ENCODE measurements around the gene ID2. TPM values are rescaled to one million over a fixed set of nuclear protein-coding genes. Genes with fewer than 3 reads are reported as not detected.

The ID2 gene
- total and polyA plus RNA-seq, 2 of the 13 experiments (the other 11 are each of a cell fraction or from before 2014, with no cell fraction given): 214 to 719 TPM

DNA sequence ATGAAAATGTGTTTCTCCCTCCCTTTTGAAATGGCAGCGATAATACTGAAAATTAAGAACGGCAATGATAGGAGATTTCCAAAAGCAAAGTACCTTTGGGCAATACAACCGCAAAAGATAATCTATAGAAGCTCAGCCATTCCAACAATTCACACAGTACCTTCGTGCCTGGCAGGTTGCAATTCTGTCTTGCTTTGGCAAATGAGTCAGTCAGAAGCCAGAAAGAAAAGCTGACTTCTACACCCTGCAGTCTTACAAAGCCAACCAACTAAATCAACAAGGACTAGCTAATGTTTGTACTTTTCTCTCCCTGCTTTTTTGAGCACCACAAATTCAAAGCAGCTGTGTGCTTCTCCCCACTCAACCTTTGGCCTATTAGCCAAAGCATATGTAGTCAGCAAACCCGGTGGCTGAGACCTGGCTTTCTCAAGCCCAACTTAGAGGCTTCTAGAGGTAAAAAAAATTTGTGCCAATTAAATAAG lies 25.7 kb upstream of the ID2 start (continued):
- peak; percentile 28 for TF ChIP-seq CTCF (CRISPR knock-in tag; IDR thresholded peaks at IDR 0.05)
- TF ChIP-seq ZSCAN20 (CRISPR knock-in tag; IDR thresholded peaks at IDR 0.05; ENCODE audit: borderline replicate concordance): no peak
- no peak for TF ChIP-seq ZBTB3 (CRISPR knock-in tag; IDR thresholded peaks at IDR 0.05; ENCODE audit: borderline replicate concordance, low read depth)
- TF ChIP-seq SRY (CRISPR knock-in tag; IDR thresholded peaks at IDR 0.05): no peak
- TF ChIP-seq JARID2 (CRISPR knock-in tag; IDR thresholded peaks at IDR 0.05; ENCODE audit: insufficient replicate concordance): peak; percentile 61
- TF ChIP-seq ZNF318 (CRISPR knock-in tag; IDR thresholded peaks at IDR 0.05): no peak
- no peak for TF ChIP-seq MEIS2 (CRISPR knock-in tag; IDR thresholded peaks at IDR 0.05)
- TF ChIP-seq, protein P1, sequence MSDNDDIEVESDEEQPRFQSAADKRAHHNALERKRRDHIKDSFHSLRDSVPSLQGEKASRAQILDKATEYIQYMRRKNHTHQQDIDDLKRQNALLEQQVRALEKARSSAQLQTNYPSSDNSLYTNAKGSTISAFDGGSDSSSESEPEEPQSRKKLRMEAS (IDR thresholded peaks at IDR 0.05): no peak; the same call in 1 of the 2 replicates
- TF ChIP-seq MBNL3 (CRISPR knock-in tag; conservative IDR thresholded peaks at IDR 0.05): no peak
- TF ChIP-seq ZNF761 (CRISPR knock-in tag; conservative IDR thresholded peaks at IDR 0.05): peak; percentile 69; the same call in 1 of the 2 replicates
- TF ChIP-seq ZNF7 (CRISPR knock-in tag; IDR thresholded peaks at IDR 0.05): no peak
- TF ChIP-seq ZNF746 (CRISPR knock-in tag; IDR thresholded peaks at IDR 0.05): no peak
- TF ChIP-seq, protein P2, sequence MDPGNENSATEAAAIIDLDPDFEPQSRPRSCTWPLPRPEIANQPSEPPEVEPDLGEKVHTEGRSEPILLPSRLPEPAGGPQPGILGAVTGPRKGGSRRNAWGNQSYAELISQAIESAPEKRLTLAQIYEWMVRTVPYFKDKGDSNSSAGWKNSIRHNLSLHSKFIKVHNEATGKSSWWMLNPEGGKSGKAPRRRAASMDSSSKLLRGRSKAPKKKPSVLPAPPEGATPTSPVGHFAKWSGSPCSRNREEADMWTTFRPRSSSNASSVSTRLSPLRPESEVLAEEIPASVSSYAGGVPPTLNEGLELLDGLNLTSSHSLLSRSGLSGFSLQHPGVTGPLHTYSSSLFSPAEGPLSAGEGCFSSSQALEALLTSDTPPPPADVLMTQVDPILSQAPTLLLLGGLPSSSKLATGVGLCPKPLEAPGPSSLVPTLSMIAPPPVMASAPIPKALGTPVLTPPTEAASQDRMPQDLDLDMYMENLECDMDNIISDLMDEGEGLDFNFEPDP (CRISPR knock-in tag; conservative IDR thresholded peaks at IDR 0.05): no peak
- TF ChIP-seq ZMAT5 (CRISPR knock-in tag; IDR thresholded peaks at IDR 0.05; ENCODE audit: borderline replicate concordance, low read depth): no peak
- TF ChIP-seq GPN1 (CRISPR knock-in tag; IDR thresholded peaks at IDR 0.05; ENCODE audit: borderline replicate concordance): no peak

Data from HepG2 (cell line).